Subcutaneous adipose tissue (tissue), 4 donors: ENCODE measurements around the gene ITFG2. TPM values are rescaled to one million over a fixed set of nuclear protein-coding genes. Genes with fewer than 3 reads are reported as not detected.

Experiments used
- total RNA-seq, 4 donors: library from RNA; depleted of rRNA; stranded (reverse); fragments of >200 nt; gene quantifications; one replicate each; pipeline ENCODE4 v1.1.0, GENCODE V29; 2016
- TF ChIP-seq, protein P1 (sequence below): fragments of 450-650 bp; IDR thresholded peaks from one replicate; pipeline ENCODE4 v1.5.1; 2016; ENCODE audit warnings: low read depth, mild to moderate bottlenecking, control low read depth, antibody characterized with exemption, moderate library complexity

ITFG2 gene
- total RNA-seq: 10 to 100 TPM; 10.9 to 37.7 (median 23.4) TPM

DNA sequence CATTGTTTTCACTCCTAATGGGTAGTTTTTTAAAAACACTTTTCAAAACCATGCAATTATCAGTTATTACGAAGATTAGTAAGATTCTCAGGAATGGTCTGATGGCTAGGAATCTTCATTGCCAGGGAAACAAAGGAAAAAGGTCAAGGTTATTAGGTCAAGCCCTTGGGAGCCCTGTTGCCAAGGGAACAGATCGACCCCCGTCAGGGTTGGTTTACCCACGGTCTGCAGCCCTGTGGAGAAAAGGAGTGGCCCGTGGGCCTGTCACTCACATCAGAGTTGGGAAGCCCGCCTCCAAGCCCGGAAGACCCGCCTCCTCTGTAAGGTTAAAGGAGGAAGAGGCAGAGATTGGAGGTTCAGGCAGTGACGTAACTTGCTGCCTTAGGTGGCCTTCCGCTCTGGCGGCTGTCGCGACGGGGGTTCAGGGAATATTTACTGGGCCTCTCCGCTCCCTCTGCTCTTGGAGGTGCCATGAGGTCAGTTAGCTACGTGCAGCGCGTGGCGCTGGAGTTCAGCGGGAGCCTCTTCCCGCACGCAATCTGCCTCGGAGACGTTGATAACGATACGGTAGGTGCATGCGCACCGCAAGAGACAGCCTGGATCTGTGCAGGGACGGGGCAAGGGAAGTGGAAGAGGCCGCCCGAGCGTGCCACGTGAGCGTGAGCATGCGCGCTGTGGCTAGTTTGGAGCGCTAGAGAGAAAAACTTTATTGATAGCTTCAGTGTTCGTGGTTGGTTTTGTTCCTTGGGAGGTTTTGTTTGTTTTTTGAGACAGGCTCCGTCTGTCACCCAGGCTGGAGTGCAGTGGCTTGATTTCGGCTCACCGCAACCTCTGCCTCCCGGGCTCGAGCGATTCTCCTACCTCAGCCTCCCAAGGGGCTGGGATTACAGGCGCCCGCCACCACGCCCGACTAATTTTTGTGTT lies at the start of gene ITFG2:
ITFG2 (plus strand) TSS at position 379 of the 924 bp plus-strand sequence; CDS start at position 472, 93 bp downstream.
- TF ChIP-seq, protein P1, sequence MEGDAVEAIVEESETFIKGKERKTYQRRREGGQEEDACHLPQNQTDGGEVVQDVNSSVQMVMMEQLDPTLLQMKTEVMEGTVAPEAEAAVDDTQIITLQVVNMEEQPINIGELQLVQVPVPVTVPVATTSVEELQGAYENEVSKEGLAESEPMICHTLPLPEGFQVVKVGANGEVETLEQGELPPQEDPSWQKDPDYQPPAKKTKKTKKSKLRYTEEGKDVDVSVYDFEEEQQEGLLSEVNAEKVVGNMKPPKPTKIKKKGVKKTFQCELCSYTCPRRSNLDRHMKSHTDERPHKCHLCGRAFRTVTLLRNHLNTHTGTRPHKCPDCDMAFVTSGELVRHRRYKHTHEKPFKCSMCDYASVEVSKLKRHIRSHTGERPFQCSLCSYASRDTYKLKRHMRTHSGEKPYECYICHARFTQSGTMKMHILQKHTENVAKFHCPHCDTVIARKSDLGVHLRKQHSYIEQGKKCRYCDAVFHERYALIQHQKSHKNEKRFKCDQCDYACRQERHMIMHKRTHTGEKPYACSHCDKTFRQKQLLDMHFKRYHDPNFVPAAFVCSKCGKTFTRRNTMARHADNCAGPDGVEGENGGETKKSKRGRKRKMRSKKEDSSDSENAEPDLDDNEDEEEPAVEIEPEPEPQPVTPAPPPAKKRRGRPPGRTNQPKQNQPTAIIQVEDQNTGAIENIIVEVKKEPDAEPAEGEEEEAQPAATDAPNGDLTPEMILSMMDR: no peak

DNA sequence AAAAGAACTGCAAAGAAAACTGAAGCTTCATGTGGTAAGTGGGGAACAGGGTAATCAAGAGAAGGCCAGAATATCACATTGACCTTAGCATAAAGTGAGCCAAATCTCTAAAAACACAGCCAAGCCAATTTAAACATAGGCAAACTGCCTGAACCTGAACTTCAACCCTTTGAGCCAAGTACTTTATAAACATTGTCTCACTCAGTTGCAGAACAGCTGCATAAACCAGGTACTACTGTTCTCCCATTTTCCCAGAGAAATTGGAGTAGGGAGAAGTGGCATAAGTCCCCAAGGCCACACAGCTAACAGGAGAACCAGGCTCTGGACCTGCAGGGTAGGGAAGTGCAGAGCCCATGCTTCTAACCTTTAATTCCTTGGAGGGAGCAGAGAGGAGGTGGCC lies 48.1 kb upstream of the ITFG2 start:
- TF ChIP-seq, protein P1: no peak

DNA sequence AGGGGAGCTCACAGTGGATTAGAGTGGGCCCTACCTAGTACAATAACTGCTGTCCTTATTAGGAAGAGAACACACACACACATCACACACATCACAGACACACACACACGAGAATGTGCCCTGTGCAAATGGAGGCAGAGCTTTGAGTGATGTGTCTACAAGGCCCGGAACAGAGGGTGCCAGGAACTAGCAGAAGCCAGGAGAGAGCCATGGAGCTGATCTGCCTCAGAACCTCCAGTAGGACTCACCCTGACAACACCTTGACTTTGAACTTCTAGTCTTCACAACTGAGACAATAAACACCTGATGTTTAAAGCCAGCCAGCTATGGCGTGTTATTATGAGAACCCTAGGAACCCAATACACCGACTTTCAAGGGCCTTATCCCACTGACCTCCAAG lies 47.4 kb upstream of the ITFG2 start:
- TF ChIP-seq, protein P1: no peak

DNA sequence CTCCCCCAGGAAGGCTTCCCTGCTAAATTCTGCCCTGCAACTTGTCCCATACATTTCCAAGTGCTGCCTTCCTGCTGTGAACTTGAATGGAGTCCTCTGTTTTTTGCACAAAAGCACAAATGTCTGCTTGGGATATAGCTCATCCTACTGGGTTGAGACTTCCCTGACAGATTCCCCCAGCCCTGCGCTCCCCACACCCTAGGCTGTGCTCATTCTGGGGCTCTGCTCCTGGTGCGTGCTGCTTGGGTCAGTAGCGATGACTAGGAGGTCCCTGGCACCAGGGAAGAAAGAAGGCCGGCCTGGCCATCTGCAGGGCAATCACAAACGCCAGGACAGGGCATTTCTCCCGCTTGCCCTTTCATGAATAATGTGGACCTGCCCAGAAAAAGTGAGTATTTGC lies 46.9 kb upstream of the ITFG2 start:
- TF ChIP-seq, protein P1: no peak

DNA sequence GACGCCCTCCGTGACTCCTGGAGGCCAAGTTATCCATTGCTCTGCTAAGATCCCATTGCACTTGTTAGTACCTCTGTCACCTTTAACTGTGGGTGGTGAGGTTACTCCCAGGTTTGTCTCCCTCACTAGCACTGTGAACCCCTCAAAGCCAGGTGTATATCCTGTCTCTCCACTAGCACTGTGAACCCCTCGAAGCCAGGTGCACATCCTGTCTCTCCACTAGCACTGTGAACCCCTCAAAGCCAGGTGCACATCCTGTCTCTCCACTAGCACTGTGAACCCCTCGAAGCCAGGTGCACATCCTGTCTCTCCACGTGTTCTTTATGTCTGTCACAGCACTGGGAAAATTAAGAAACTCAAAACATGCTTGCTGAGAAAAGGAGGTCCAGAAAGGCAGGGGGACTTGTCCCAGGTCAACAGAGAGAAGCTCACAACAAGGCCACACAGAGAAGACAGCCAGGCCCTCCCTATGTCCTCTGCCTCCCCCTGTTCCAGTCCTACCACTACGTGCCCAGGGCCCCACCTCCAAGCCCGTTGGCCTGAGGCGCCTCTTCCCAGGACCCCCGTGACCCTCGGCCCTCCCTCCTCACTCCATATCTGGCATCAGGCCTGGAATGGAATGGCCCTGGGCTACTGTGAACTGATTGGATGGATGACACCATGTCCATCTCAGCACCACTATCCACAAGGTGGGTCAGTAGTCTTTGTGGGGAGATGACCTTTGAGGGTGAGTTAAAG lies 44.1 kb upstream of the ITFG2 start:
- TF ChIP-seq, protein P1: no peak

DNA sequence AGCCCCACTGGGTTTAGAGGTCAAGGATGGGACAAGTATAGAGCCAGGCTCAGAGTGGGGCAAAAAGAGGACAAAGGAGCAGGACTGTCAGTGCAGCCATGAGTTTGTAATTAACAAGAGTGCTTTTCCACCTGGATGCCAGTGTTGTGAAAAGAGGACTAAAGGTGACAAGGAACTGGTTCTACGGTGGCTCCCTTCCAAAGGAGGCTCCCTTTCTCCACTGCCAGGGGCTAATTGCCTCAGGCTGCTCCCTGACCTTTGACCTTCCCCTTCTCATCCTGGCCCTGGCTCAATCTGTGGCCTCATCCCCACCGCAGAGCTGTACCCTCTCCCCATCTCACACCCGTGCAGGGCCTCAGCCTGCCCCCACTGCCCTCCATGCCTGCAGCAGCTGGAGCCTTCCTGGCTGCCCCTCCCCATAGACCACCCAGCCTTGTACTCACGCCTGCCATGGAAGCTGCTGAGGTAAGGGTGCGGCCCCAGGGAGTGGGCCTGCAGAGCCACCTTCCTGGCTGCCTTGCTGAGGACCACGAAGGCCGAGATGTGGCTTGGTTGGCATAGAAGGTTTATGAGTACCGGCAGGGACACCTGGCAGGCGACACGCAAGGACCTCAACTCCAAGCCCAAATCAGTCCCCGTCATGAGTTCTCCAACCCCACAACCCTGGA lies 42.5 kb upstream of the ITFG2 start:
- TF ChIP-seq, protein P1: no peak
